Naive thymus-derived CD4-positive, alpha-beta T cell (primary cell): ENCODE data around the gene TSTD2. TPM values are rescaled to one million over a fixed set of nuclear protein-coding genes. Genes with fewer than 3 reads are reported as not detected.

Source experiments
- ATAC-seq: fragments of 150-1000 bp; cut with Tn5 transposase; 2 replicates; pipeline ENCODE4 v1.10.0; 2021; ENCODE audit warnings: mild to moderate bottlenecking, moderate library complexity
- CTCF ChIA-PET: fragments of 350-600 bp; sonication (Branson Sonifier 250); formaldehyde crosslinking; loops from one replicate; lab custom pipeline; 2021; ENCODE audit warnings: antibody characterized with exemption; lab: Charles Lee
- POLR2A ChIA-PET: fragments of 350-600 bp; sonication (Branson Sonifier 250); formaldehyde crosslinking; loops from one replicate; lab custom pipeline; 2021; ENCODE audit warnings: antibody characterized with exemption, inconsistent platforms; lab: Charles Lee
- DNase-seq, 9 donors: peaks; one replicate each; pipeline versions ENCODE4 v3.0.0 to v3.0.0-alpha.2; 2020 to 2022; ENCODE audit warnings: mixed read lengths in 1 of 9
- H3K27ac ChIP-seq: one replicate; pipeline ENCODE4 v1.7.0; 2013; ENCODE audit warnings: mild to moderate bottlenecking, low read depth, low read length, moderate library complexity
- H3K27me3 ChIP-seq, 2 donors: one replicate each; pipeline ENCODE4 v1.7.0; 2013; ENCODE audit warnings: low read length in 2 of 2, mild to moderate bottlenecking in 2 of 2, moderate library complexity in 2 of 2; ENCODE audit not compliant: control insufficient read depth in 2 of 2, insufficient read depth in 2 of 2
- H3K36me3 ChIP-seq, 3 experiments: 1 replicate in 2 of 3; 2 replicates in 1 of 3; pipeline ENCODE4 v1.7.0; 2013; ENCODE audit warnings: low read length in 3 of 3, mild to moderate bottlenecking in 3 of 3, moderate library complexity in 1 of 3; ENCODE audit not compliant: insufficient read depth in 3 of 3, control insufficient read depth in 2 of 3
- H3K4me1 ChIP-seq, 2 donors: one replicate each; pipeline ENCODE4 v1.7.0; 2013; ENCODE audit warnings: low read length in 2 of 2, mild to moderate bottlenecking in 2 of 2, moderate library complexity in 1 of 2; ENCODE audit not compliant: control insufficient read depth in 2 of 2, insufficient read depth in 2 of 2
- H3K4me3 ChIP-seq: 2 replicates; pipeline ENCODE4 v1.7.0; 2013; ENCODE audit warnings: mild to moderate bottlenecking, low read length
- H3K9me3 ChIP-seq, 3 experiments: 1 replicate in 2 of 3; 2 replicates in 1 of 3; pipeline ENCODE4 v1.7.0; 2013; ENCODE audit warnings: low read length in 3 of 3; ENCODE audit not compliant: control insufficient read depth in 2 of 3
- H3K27ac Mint-ChIP-seq, 9 donors: one replicate each; pipeline ENCODE4 v1.8.0; 2020 to 2022; ENCODE audit warnings: mixed read lengths in 9 of 9, mild to moderate bottlenecking in 8 of 9, moderate library complexity in 5 of 9, inconsistent platforms in 2 of 9
- H3K27me3 Mint-ChIP-seq, 5 donors: one replicate each; pipeline ENCODE4 v1.8.0; 2021 to 2022; ENCODE audit warnings: mixed read lengths in 5 of 5, mild to moderate bottlenecking in 1 of 5
- H3K36me3 Mint-ChIP-seq, 5 donors: one replicate each; pipeline ENCODE4 v1.8.0; 2020 to 2022; ENCODE audit warnings: mixed read lengths in 5 of 5, mild to moderate bottlenecking in 3 of 5, inconsistent platforms in 1 of 5
- H3K4me1 Mint-ChIP-seq, 7 donors: one replicate each; pipeline ENCODE4 v1.8.0; 2020 to 2022; ENCODE audit warnings: mixed read lengths in 7 of 7, mild to moderate bottlenecking in 3 of 7, inconsistent platforms in 1 of 7
- H3K4me3 Mint-ChIP-seq, 10 donors: one replicate each; pipeline ENCODE4 v1.8.0; 2020 to 2022; ENCODE audit warnings: mild to moderate bottlenecking in 10 of 10, mixed read lengths in 10 of 10, moderate library complexity in 6 of 10, inconsistent platforms in 2 of 10
- H3K9me3 Mint-ChIP-seq, 11 donors: one replicate each; pipeline ENCODE4 v1.8.0; 2020 to 2022; ENCODE audit warnings: mixed read lengths in 11 of 11, mild to moderate bottlenecking in 4 of 11, inconsistent platforms in 1 of 11, moderate library complexity in 1 of 11
- intact Hi-C, 2 donors: fragments of 100-400 bp; cut with micrococcal nuclease; formaldehyde crosslinking; loops; one replicate each; pipeline ENCODE4 v1.15.1; 2023
- polyA plus RNA-seq, 2 donors: library from polyadenylated mRNA; unstranded; fragments of 300-500 nt; fragmentation: Illumina TruSeq; gene quantifications; one replicate each; pipeline ENCODE4 v1.2.3, GENCODE V29; 2021
- total RNA-seq, 6 experiments: library from RNA in 5 of 6; stranded (reverse) in 5 of 6; gene quantifications; 1 replicate in 5 of 6; 2 replicates in 1 of 6; pipeline ENCODE4 v1.2.3 and lab custom pipeline; 2021 to 2026

The TSTD2 gene
- total and polyA plus RNA-seq, 7 experiments from 2014 or later: 9.8 to 23.3 (median 16.3) TPM

DNA sequence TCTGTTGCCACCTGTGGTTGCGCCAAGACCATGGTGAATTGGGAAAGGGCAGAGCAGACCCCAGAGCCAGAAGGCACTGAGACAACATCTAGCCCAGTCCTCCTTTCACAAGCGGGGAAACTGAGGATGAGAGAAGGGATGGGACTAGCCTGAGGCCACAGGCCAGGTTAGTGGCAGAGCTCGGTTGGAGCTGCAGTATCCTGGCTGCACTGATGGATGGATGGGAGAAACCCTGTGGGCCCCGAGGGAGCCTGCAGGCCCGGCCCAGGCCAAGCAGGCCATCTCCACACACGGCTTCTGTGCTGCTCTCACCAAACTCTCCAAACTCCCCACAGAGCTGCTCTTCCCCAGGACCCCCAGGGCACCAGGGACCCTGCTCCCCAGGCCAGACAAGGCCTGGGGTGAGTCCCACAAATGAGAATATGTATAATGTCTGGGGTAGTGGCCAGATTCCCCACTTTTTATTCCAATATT is 60.2 kb downstream of the TSTD2 start:
- H3K27me3 Mint-ChIP-seq: peaks cover 0 to 3% (median 0%) of the 10 kb centered on the region in 5 donors
- Histone ChIP-seq H3K4me1 (peaks cover 0 to 6% of the 10 kb centered on the region in 2 donors), H3K27ac (no peak overlapping the region), H3K27me3 (no peaks in the 10 kb centered on the region), H3K9me3 (no peaks in the 10 kb centered on the region), H3K36me3 (no peaks in the 10 kb centered on the region), H3K4me3 (no peak overlapping the region)
- ChIA-PET CTCF (no interaction called here), POLR2A (no interaction called here)
- DNase-seq (no peak), ATAC-seq (no peak)
- no peaks in the 10 kb centered on the region for H3K36me3 Mint-ChIP-seq
- H3K27ac Mint-ChIP-seq: no peak overlapping the region
- H3K9me3 Mint-ChIP-seq: peaks cover 0 to 4% (median 0%) of the 10 kb centered on the region in 11 donors
- peaks cover 2 to 19% (median 14%) of the 10 kb centered on the region in 7 donors for H3K4me1 Mint-ChIP-seq
- no peak overlapping the region for H3K4me3 Mint-ChIP-seq
- intact Hi-C loops: no loop called here

DNA sequence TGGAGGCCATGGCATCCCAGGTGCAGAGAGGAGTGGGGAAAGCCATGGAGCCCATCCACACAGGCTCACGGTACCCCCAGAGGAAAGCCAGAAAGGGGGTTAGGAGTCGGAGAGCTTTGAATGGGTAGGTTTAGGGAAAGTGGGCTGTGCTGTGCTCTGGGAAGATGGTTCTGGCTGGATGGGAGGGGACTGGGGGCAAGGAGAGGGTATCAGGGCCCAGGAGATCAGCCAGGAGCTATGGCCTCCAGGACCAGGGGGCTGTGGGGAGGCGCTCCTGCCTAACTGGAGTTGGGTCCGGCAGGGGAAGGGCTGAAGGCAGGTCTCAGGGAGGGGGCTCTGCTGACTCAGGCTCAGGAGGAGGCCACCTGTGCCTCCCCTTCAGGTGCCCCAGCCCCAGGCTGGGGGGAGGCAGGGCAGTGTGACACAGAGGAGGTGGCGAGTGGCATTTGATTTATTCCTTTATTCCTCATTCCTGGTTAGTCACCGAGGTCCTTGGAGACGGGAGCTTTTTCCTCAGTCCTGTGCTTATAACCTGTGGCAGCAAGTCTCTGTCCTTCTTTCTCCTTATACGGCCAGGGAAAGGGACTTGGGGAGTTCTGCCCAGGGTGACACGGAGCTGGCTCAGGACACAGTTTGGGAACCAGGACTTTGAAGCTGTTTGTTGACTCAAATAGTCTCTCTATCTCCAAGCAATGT is 60.8 kb downstream of the TSTD2 start:
- Mint-ChIP-seq H3K27me3 (peaks cover 0 to 3% (median 0%) of the 10 kb centered on the region in 5 donors), H3K36me3 (no peaks in the 10 kb centered on the region), H3K4me3 (peak overlapping the region in 1 of 10 donors; percentile 18), H3K27ac (no peak overlapping the region), H3K9me3 (peaks cover 0 to 3% (median 0%) of the 10 kb centered on the region in 11 donors), H3K4me1 (peaks cover 2 to 19% (median 14%) of the 10 kb centered on the region in 7 donors)
- intact Hi-C loops: no loop called here
- H3K9me3 ChIP-seq: no peaks in the 10 kb centered on the region
- H3K27me3 ChIP-seq: no peaks in the 10 kb centered on the region
- no peak overlapping the region for H3K27ac ChIP-seq
- CTCF ChIA-PET: no interaction called here
- no peak overlapping the region for H3K4me3 ChIP-seq
- peaks cover 0 to 6% of the 10 kb centered on the region in 2 donors for H3K4me1 ChIP-seq
- DNase-seq (no peak), ATAC-seq (peak; percentile 12)
- H3K36me3 ChIP-seq: no peaks in the 10 kb centered on the region
- POLR2A ChIA-PET: no interaction called here

DNA sequence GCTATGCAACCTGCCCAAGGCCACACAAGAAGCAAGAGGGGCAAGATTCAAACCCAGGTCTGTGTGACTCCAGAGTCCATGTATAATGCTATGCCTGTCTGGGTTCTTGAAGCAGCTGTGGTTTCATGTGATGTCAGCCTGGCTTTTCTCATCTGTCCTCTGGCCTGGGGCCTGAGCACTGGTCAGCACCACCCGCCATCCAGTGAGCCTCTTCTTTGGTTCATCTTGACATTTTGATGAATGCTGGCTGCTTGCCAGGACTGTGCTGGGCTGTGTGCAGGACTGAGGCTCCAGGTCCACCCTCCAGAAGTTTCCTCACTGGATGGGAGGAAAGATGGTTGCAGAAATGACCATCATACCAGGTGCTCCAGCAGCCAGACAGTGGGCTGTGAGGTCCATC is 61.5 kb downstream of the TSTD2 start:
- POLR2A ChIA-PET: no interaction called here
- peaks cover 2 to 19% (median 14%) of the 10 kb centered on the region in 7 donors for H3K4me1 Mint-ChIP-seq
- no peaks in the 10 kb centered on the region for H3K36me3 Mint-ChIP-seq
- intact Hi-C loops: no loop called here
- CTCF ChIA-PET: interaction anchor here (0.6 kb wide), 1 partner anchor 22 kb away, joined by 3 read pairs; no protein-coding TSS in a partner anchor
- peaks cover 0 to 2% (median 0%) of the 10 kb centered on the region in 11 donors for H3K9me3 Mint-ChIP-seq
- H3K4me3 Mint-ChIP-seq: peak overlapping the region in 1 of 10 donors; percentile 18
- H3K27ac Mint-ChIP-seq: no peak overlapping the region
- Histone ChIP-seq H3K4me1 (peaks cover 0 to 6% of the 10 kb centered on the region in 2 donors), H3K27ac (no peak overlapping the region), H3K27me3 (no peaks in the 10 kb centered on the region), H3K9me3 (no peaks in the 10 kb centered on the region), H3K4me3 (no peak overlapping the region), H3K36me3 (no peaks in the 10 kb centered on the region)
- peaks cover 0 to 3% (median 0%) of the 10 kb centered on the region in 5 donors for H3K27me3 Mint-ChIP-seq
- no peak for ATAC-seq
- DNase-seq: no peak

GRCh38 chr9:97570899-97571298 is 62.3 kb downstream of the TSTD2 start:
- peaks cover 0 to 6% of the 10 kb centered on the region in 2 donors for H3K4me1 ChIP-seq

GRCh38 chr9:97568461-97569275 is 64.5 kb downstream of the TSTD2 start:
- no peak overlapping the region for H3K4me3 ChIP-seq
- ChIA-PET POLR2A (no interaction called here), CTCF (interaction anchor here (1.6 kb wide), 1 partner anchor 30 kb away, joined by 4 read pairs; no protein-coding TSS in a partner anchor)
- Mint-ChIP-seq H3K27me3 (peaks cover 0 to 6% (median 0%) of the 10 kb centered on the region in 5 donors), H3K9me3 (peaks cover 0 to 2% (median 0%) of the 10 kb centered on the region in 11 donors), H3K36me3 (no peaks in the 10 kb centered on the region), H3K4me1 (peaks cover 0 to 2% (median 0%) of the 10 kb centered on the region in 7 donors), H3K4me3 (no peak overlapping the region), H3K27ac (no peak overlapping the region)
- no peaks in the 10 kb centered on the region for H3K36me3 ChIP-seq
- ATAC-seq (no peak), DNase-seq (no peak)
- H3K4me1 ChIP-seq: no peaks in the 10 kb centered on the region
- intact Hi-C loops: no loop called here
- no peak overlapping the region for H3K27ac ChIP-seq
- no peaks in the 10 kb centered on the region for H3K27me3 ChIP-seq
- no peaks in the 10 kb centered on the region for H3K9me3 ChIP-seq

More at GRCh38 chr9:97570899-97571298, 62.3 kb downstream of the TSTD2 start:
- H3K36me3 Mint-ChIP-seq: no peaks in the 10 kb centered on the region
- Histone ChIP-seq H3K4me3 (no peak overlapping the region), H3K9me3 (no peaks in the 10 kb centered on the region), H3K27ac (no peak overlapping the region), H3K27me3 (no peaks in the 10 kb centered on the region), H3K36me3 (no peaks in the 10 kb centered on the region)
- peaks cover 0 to 6% (median 0%) of the 10 kb centered on the region in 5 donors for H3K27me3 Mint-ChIP-seq
- DNase-seq: no peak
- ATAC-seq: no peak
- H3K4me3 Mint-ChIP-seq: no peak overlapping the region
- H3K9me3 Mint-ChIP-seq: peaks cover 0 to 2% (median 0%) of the 10 kb centered on the region in 11 donors
- ChIA-PET POLR2A (no interaction called here), CTCF (interaction anchor here (0.6 kb wide), 1 partner anchor 23 kb away, joined by 3 read pairs; no protein-coding TSS in a partner anchor)
- intact Hi-C loops: no loop called here
- H3K4me1 Mint-ChIP-seq: peaks cover 2 to 18% (median 13%) of the 10 kb centered on the region in 7 donors
- H3K27ac Mint-ChIP-seq: no peak overlapping the region

GRCh38 chr9:97567894-97568202 is 65.3 kb downstream of the TSTD2 start:
- ChIA-PET CTCF (interaction anchor here (1.6 kb wide), 1 partner anchor 30 kb away, joined by 4 read pairs; no protein-coding TSS in a partner anchor), POLR2A (no interaction called here)
- H3K4me3 Mint-ChIP-seq: no peak overlapping the region
- H3K9me3 Mint-ChIP-seq: peaks cover 0 to 2% (median 0%) of the 10 kb centered on the region in 11 donors
- H3K36me3 ChIP-seq: no peaks in the 10 kb centered on the region
- ATAC-seq: no peak
- no peaks in the 10 kb centered on the region for H3K27me3 ChIP-seq
- H3K36me3 Mint-ChIP-seq: no peaks in the 10 kb centered on the region
- H3K4me1 ChIP-seq: no peaks in the 10 kb centered on the region
- no peak for DNase-seq
- H3K27ac ChIP-seq: no peak overlapping the region
- no peak overlapping the region for H3K27ac Mint-ChIP-seq
- H3K9me3 ChIP-seq: no peaks in the 10 kb centered on the region
- no peak overlapping the region for H3K4me3 ChIP-seq
- peaks cover 0 to 2% (median 0%) of the 10 kb centered on the region in 7 donors for H3K4me1 Mint-ChIP-seq
- peaks cover 0 to 6% (median 0%) of the 10 kb centered on the region in 5 donors for H3K27me3 Mint-ChIP-seq
- intact Hi-C loops: no loop called here
